Activated naive CD8-positive, alpha-beta T cell treated with anti-CD3 and anti-CD28 coated beads, Interleukin-2, amount 10 ng/mL, durations not matched to agents 7 days and 5 days (primary cell): ENCODE results near the gene DHRS1. TPM values are rescaled to one million over a fixed set of nuclear protein-coding genes. Genes with fewer than 3 reads are reported as not detected.

Experiments
- ATAC-seq: fragments of 150-1000 bp; cut with Tn5 transposase; one replicate; pipeline ENCODE4 v1.10.0; 2021; ENCODE audit warnings: low read depth, moderate library complexity
- POLR2A ChIA-PET: fragments of 350-600 bp; sonication (Branson Sonifier 250); formaldehyde crosslinking; loops from one replicate; lab custom pipeline; 2021; ENCODE audit warnings: antibody characterized with exemption; lab: Charles Lee
- DNase-seq: peaks from one replicate; pipeline ENCODE4 v3.0.0; 2021
- H3K27ac Mint-ChIP-seq: one replicate; pipeline ENCODE4 v1.8.0; 2022; ENCODE audit warnings: mild to moderate bottlenecking, mixed read lengths
- H3K27me3 Mint-ChIP-seq: one replicate; pipeline ENCODE4 v1.8.0; 2022; ENCODE audit warnings: mild to moderate bottlenecking, moderate library complexity, mixed read lengths
- H3K36me3 Mint-ChIP-seq: one replicate; pipeline ENCODE4 v1.8.0; 2021; ENCODE audit warnings: mild to moderate bottlenecking, mixed read lengths
- H3K4me1 Mint-ChIP-seq: one replicate; pipeline ENCODE4 v1.8.0; 2021; ENCODE audit warnings: mixed read lengths
- H3K4me3 Mint-ChIP-seq: one replicate; pipeline ENCODE4 v1.8.0; 2022; ENCODE audit warnings: mild to moderate bottlenecking, moderate library complexity, mixed read lengths
- H3K9me3 Mint-ChIP-seq: one replicate; pipeline ENCODE4 v1.8.0; 2021; ENCODE audit warnings: mixed read lengths
- total RNA-seq, 2 experiments: library from RNA; stranded (reverse); gene quantifications; one replicate each; pipeline ENCODE4 v1.2.3, GENCODE V29; 2021

Gene DHRS1
- 10 to 100 TPM; 36.0 to 41.9 TPM for total RNA-seq

GRCh38 chr14:24299255-24300191 is at the start of gene DHRS1, which contains the start of gene NOP9:
TSS of gene DHRS1 (minus strand) at chr14:24299780. CDS start at chr14:24299106, 674 bp downstream.
TSS of gene NOP9 (plus strand) at chr14:24299850. CDS start at chr14:24299955, 105 bp downstream.
- peak within 1 kb of the TSS; percentile 95 for H3K27ac Mint-ChIP-seq
- peak within 1 kb of the TSS; percentile 94 for H3K4me3 Mint-ChIP-seq
- no peaks in the 10 kb centered on the region for H3K27me3 Mint-ChIP-seq
- DNase-seq = peak; percentile 97
- peaks cover 41% of the 10 kb centered on the region for H3K4me1 Mint-ChIP-seq
- peak; percentile 82 for ATAC-seq
- POLR2A ChIA-PET = interaction anchor here (0.7 to 6.6 kb wide), 18 partner anchors 9 to 185 kb away, joined by 3 to 76 read pairs (median 8); partner anchors contain the start of genes CBLN3, CHMP4A, DCAF11 and IRF9
- H3K36me3 Mint-ChIP-seq = peaks cover 25% of the 10 kb centered on the region
- no peaks in the 10 kb centered on the region for H3K9me3 Mint-ChIP-seq

GRCh38 chr14:24348186-24348585 is 48.6 kb upstream of the DHRS1 start:
- no peaks in the 10 kb centered on the region for H3K9me3 Mint-ChIP-seq
- H3K27me3 Mint-ChIP-seq = peaks cover 65% of the 10 kb centered on the region
- no peaks in the 10 kb centered on the region for H3K4me1 Mint-ChIP-seq
- no peaks in the 10 kb centered on the region for H3K36me3 Mint-ChIP-seq
- no peak for ATAC-seq
- DNase-seq = no peak
- H3K4me3 Mint-ChIP-seq = no peak overlapping the region
- POLR2A ChIA-PET = no interaction called here
- H3K27ac Mint-ChIP-seq = no peak overlapping the region

GRCh38 chr14:24347134-24347533 is 47.6 kb upstream of the DHRS1 start:
- no peaks in the 10 kb centered on the region for H3K9me3 Mint-ChIP-seq
- no peak overlapping the region for H3K27ac Mint-ChIP-seq
- peaks cover 62% of the 10 kb centered on the region for H3K27me3 Mint-ChIP-seq
- no peak for DNase-seq
- H3K36me3 Mint-ChIP-seq = no peaks in the 10 kb centered on the region
- POLR2A ChIA-PET = interaction anchor here (1.0 kb wide), 1 partner anchor 82 kb away, joined by 3 read pairs; the partner anchor contains the start of genes CBLN3 and KHNYN
- H3K4me3 Mint-ChIP-seq = no peak overlapping the region
- ATAC-seq = no peak
- no peaks in the 10 kb centered on the region for H3K4me1 Mint-ChIP-seq

GRCh38 chr14:24343795-24344660 is 44.4 kb upstream of the DHRS1 start:
- ATAC-seq = no peak
- no peak overlapping the region for H3K27ac Mint-ChIP-seq
- H3K9me3 Mint-ChIP-seq = no peaks in the 10 kb centered on the region
- POLR2A ChIA-PET = no interaction called here
- H3K4me1 Mint-ChIP-seq = peaks cover 4% of the 10 kb centered on the region
- H3K36me3 Mint-ChIP-seq = no peaks in the 10 kb centered on the region
- DNase-seq = no peak
- peaks cover 38% of the 10 kb centered on the region for H3K27me3 Mint-ChIP-seq
- no peak overlapping the region for H3K4me3 Mint-ChIP-seq

- no peak overlapping the region for H3K27ac Mint-ChIP-seq
- ATAC-seq (no peak), DNase-seq (no peak)
- H3K36me3 Mint-ChIP-seq = peaks cover 7% of the 10 kb centered on the region
- peaks cover 13% of the 10 kb centered on the region for H3K4me1 Mint-ChIP-seq
- POLR2A ChIA-PET = interaction anchor here (4.2 kb wide), 1 partner anchor 88 kb away, joined by 53 read pairs; the partner anchor contains the start of genes CBLN3 and KHNYN
- H3K9me3 Mint-ChIP-seq = no peaks in the 10 kb centered on the region
- H3K27me3 Mint-ChIP-seq = peaks cover 29% of the 10 kb centered on the region
- no peak overlapping the region for H3K4me3 Mint-ChIP-seq
Measured at GRCh38 chr14:24342889-24343288, 43.3 kb upstream of the DHRS1 start.

GRCh38 chr14:24340606-24341005 is 41.0 kb upstream of the DHRS1 start:
- Mint-ChIP-seq H3K27ac (no peak overlapping the region), H3K4me3 (peak overlapping the region; percentile 94), H3K4me1 (peaks cover 13% of the 10 kb centered on the region), H3K36me3 (peaks cover 9% of the 10 kb centered on the region), H3K27me3 (peaks cover 17% of the 10 kb centered on the region), H3K9me3 (no peaks in the 10 kb centered on the region)
- POLR2A ChIA-PET = interaction anchor here (1.6 to 4.2 kb wide), 2 partner anchors 90 to 96 kb away, joined by 8 to 53 read pairs; partner anchors contain the start of genes CBLN3 and KHNYN
- ATAC-seq (no peak), DNase-seq (no peak)

GRCh38 chr14:24339284-24340151 is 39.9 kb upstream of the DHRS1 start, which contains the start of gene RIPK3:
TSS of gene RIPK3 (minus strand) at chr14:24339991. CDS start at chr14:24339826, 165 bp downstream.
- H3K27me3 Mint-ChIP-seq = peaks cover 23% of the 10 kb centered on the region
- H3K9me3 Mint-ChIP-seq = no peaks in the 10 kb centered on the region
- peak within 1 kb of the TSS; percentile 90 for H3K27ac Mint-ChIP-seq
- peak within 1 kb of the TSS; percentile 94 for H3K4me3 Mint-ChIP-seq
- H3K4me1 Mint-ChIP-seq = peaks cover 18% of the 10 kb centered on the region
- H3K36me3 Mint-ChIP-seq = peaks cover 14% of the 10 kb centered on the region
- POLR2A ChIA-PET = interaction anchor here (0.6 to 4.2 kb wide), 9 partner anchors 13 to 170 kb away, joined by 3 to 53 read pairs (median 4); partner anchors contain the start of genes CBLN3, KHNYN, MDP1 and RABGGTA
- DNase-seq = peak; percentile 76
- ATAC-seq = peak; percentile 93

GRCh38 chr14:24338843-24339242 is 39.3 kb upstream of the DHRS1 start:
- POLR2A ChIA-PET = interaction anchor here (1.1 to 4.2 kb wide), 5 partner anchors 12 to 98 kb away, joined by 3 to 53 read pairs (median 4); partner anchors contain the start of genes CBLN3 and KHNYN
- DNase-seq (peak; percentile 23), ATAC-seq (no peak)
- Mint-ChIP-seq H3K9me3 (no peaks in the 10 kb centered on the region), H3K4me3 (peak overlapping the region; percentile 94), H3K36me3 (peaks cover 14% of the 10 kb centered on the region), H3K27ac (peak overlapping the region; percentile 61), H3K4me1 (peaks cover 21% of the 10 kb centered on the region), H3K27me3 (peaks cover 26% of the 10 kb centered on the region)

GRCh38 chr14:24337824-24338175 is 38.2 kb upstream of the DHRS1 start:
- POLR2A ChIA-PET = interaction anchor here (0.8 to 3.3 kb wide), 4 partner anchors 39 to 100 kb away, joined by 3 to 27 read pairs (median 3); partner anchors contain the start of genes CBLN3 and KHNYN
- no peak for ATAC-seq
- no peaks in the 10 kb centered on the region for H3K9me3 Mint-ChIP-seq
- H3K27ac Mint-ChIP-seq = no peak overlapping the region
- DNase-seq = no peak
- no peak overlapping the region for H3K4me3 Mint-ChIP-seq
- H3K27me3 Mint-ChIP-seq = peaks cover 31% of the 10 kb centered on the region
- peaks cover 14% of the 10 kb centered on the region for H3K36me3 Mint-ChIP-seq
- H3K4me1 Mint-ChIP-seq = peaks cover 24% of the 10 kb centered on the region

GRCh38 chr14:24337144-24337823 is 37.7 kb upstream of the DHRS1 start:
- H3K9me3 Mint-ChIP-seq = no peaks in the 10 kb centered on the region
- ATAC-seq (no peak), DNase-seq (no peak)
- POLR2A ChIA-PET = interaction anchor here (0.8 to 3.3 kb wide), 3 partner anchors 40 to 100 kb away, joined by 3 to 27 read pairs (median 3); partner anchors contain the start of genes CBLN3 and KHNYN
- H3K4me1 Mint-ChIP-seq = peaks cover 28% of the 10 kb centered on the region
- no peak overlapping the region for H3K27ac Mint-ChIP-seq
- no peak overlapping the region for H3K4me3 Mint-ChIP-seq
- H3K27me3 Mint-ChIP-seq = peaks cover 30% of the 10 kb centered on the region
- peaks cover 14% of the 10 kb centered on the region for H3K36me3 Mint-ChIP-seq

GRCh38 chr14:24335461-24336171 is 36.0 kb upstream of the DHRS1 start:
- Mint-ChIP-seq H3K9me3 (no peaks in the 10 kb centered on the region), H3K27me3 (peaks cover 28% of the 10 kb centered on the region), H3K27ac (no peak overlapping the region), H3K4me1 (peaks cover 36% of the 10 kb centered on the region), H3K36me3 (peaks cover 14% of the 10 kb centered on the region), H3K4me3 (peak overlapping the region; percentile 42)
- DNase-seq (no peak), ATAC-seq (no peak)
- POLR2A ChIA-PET = interaction anchor here (1.0 to 3.3 kb wide), 5 partner anchors 10 to 100 kb away, joined by 3 to 27 read pairs (median 3); partner anchors contain the start of genes CBLN3, KHNYN and TINF2
